Tongue (tissue), 2 donors: Measurements from ENCODE around the gene SHISA6. TPM values are rescaled to one million over a fixed set of nuclear protein-coding genes. Genes with fewer than 3 reads are reported as not detected.
"Not testable (repeated sequence)": the region's sequence is repeated elsewhere in the genome, so short reads cannot be mapped to it uniquely, and the experiment has no call there.

Experiments used
- DNase-seq: peaks from one replicate; pipeline ENCODE4 v3.0.0-alpha.2; 2015
- total RNA-seq: library from RNA; depleted of rRNA; stranded (reverse); fragments of >200 nt; gene quantifications from one replicate; pipeline ENCODE4 v1.2.3, GENCODE V29; 2014

The SHISA6 gene
- total RNA-seq, 1 donor from 2014 or later: 4.4 TPM

- DNase-seq: no peak
Observed at GRCh38 chr17:11303773-11304394, 62.9 kb downstream of the SHISA6 start.

GRCh38 chr17:11304568-11304967 is 63.6 kb downstream of the SHISA6 start:
- no peak for DNase-seq

GRCh38 chr17:11305524-11305923 is 64.5 kb downstream of the SHISA6 start:
- DNase-seq: no peak

GRCh38 chr17:11308531-11308930 is 67.5 kb downstream of the SHISA6 start:
- DNase-seq: peak; percentile 26

GRCh38 chr17:11309033-11309432 is 68.0 kb downstream of the SHISA6 start:
- DNase-seq: no peak

- DNase-seq: no peak
Observed at GRCh38 chr17:11309850-11310249, 68.8 kb downstream of the SHISA6 start.

- DNase-seq: not testable (repeated sequence)
Observed at GRCh38 chr17:11316451-11316850, 75.4 kb downstream of the SHISA6 start.

GRCh38 chr17:11318207-11318606 is 77.2 kb downstream of the SHISA6 start:
- DNase-seq: no peak

- DNase-seq: no peak
Observed at GRCh38 chr17:11319894-11320293, 78.9 kb downstream of the SHISA6 start.

GRCh38 chr17:11324021-11324420 is 83.0 kb downstream of the SHISA6 start:
- DNase-seq: no peak

- no peak for DNase-seq
Observed at GRCh38 chr17:11324846-11325420, 83.9 kb downstream of the SHISA6 start.

GRCh38 chr17:11326492-11326891 is 85.5 kb downstream of the SHISA6 start:
- DNase-seq: no peak

- no peak for DNase-seq
Observed at GRCh38 chr17:11328770-11329169, 87.8 kb downstream of the SHISA6 start.

GRCh38 chr17:11330006-11330405 is 89.0 kb downstream of the SHISA6 start:
- peak; percentile 38 for DNase-seq

GRCh38 chr17:11330826-11331225 is 89.8 kb downstream of the SHISA6 start:
- peak; percentile 87 for DNase-seq

- peak; percentile 35 for DNase-seq
Observed at GRCh38 chr17:11331547-11332513, 90.8 kb downstream of the SHISA6 start.

- no peak for DNase-seq
Observed at GRCh38 chr17:11332706-11333105, 91.7 kb downstream of the SHISA6 start.

- no peak for DNase-seq
Observed at GRCh38 chr17:11334493-11334892, 93.5 kb downstream of the SHISA6 start.

- DNase-seq: no peak
Observed at GRCh38 chr17:11336290-11336689, 95.3 kb downstream of the SHISA6 start.

- DNase-seq: no peak
Observed at GRCh38 chr17:11340803-11341202, 99.8 kb downstream of the SHISA6 start.

GRCh38 chr17:11342138-11342537 is 101.1 kb downstream of the SHISA6 start:
- no peak for DNase-seq

- no peak for DNase-seq
Observed at GRCh38 chr17:11349106-11349505, 108.1 kb downstream of the SHISA6 start.

- no peak for DNase-seq
Observed at GRCh38 chr17:11351479-11351878, 110.5 kb downstream of the SHISA6 start.
